SU-DHL-6 (cell line): ENCODE measurements around the gene RB1.

Source experiments
- CTCF ChIP-seq: fragments of 200-600 bp; sonication (generic); IDR thresholded peaks from one replicate; pipeline ENCODE4 v1.5.1; 2017; ENCODE audit warnings: antibody characterized with exemption, mild to moderate bottlenecking, low read length, moderate library complexity; ENCODE audit not compliant: insufficient read depth, poor library complexity, severe bottlenecking
- EZH2phosphoT487 ChIP-seq: fragments of 200-600 bp; sonication (generic), shearing (Covaris generic); conservative IDR thresholded peaks from 2 replicates; pipeline ENCODE4 v1.6.1; 2018; ENCODE audit warnings: mild to moderate bottlenecking, antibody characterized with exemption, low read length, moderate library complexity, mixed read lengths

DNA sequence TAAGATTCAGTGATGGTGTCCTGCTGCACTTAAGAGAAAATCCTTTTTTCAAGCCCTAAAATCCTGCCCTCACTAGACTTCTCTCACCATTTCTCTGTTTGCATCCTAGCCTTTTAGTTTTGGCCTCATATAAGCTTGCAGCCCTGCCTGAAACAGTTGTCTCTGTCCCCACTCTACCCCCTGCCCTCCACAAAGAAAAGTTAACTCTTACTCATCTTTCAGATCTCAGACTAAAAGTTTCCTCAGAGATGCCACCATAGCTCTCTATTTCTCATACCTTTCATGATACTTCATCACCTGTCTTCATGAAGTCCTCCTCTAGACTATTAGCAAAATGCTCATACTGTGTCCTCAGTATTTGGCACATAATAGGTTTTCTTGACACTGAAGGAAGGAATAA, 37.4 kb upstream of the RB1 start:
- TF ChIP-seq CTCF = no peak
- TF ChIP-seq EZH2phosphoT487 = no peak
